GM10266 (cell line): ENCODE measurements around the gene TMEM236.
A peak's percentile ranks its signal among the peaks of the same experiment; 100 is the strongest.

Experiments used
- DNase-seq: peaks from one replicate; pipeline ENCODE4 v3.0.0; 2012; ENCODE audit errors: extremely low spot score
- TF ChIP-seq, protein P1 (sequence below): IDR thresholded peaks from 2 replicates; pipeline ENCODE4 v1.5.1; 2012; ENCODE audit warnings: mild to moderate bottlenecking, low read depth; ENCODE audit not compliant: control insufficient read depth, insufficient read depth; ENCODE audit errors: missing control alignments

TMEM236 gene

DNA sequence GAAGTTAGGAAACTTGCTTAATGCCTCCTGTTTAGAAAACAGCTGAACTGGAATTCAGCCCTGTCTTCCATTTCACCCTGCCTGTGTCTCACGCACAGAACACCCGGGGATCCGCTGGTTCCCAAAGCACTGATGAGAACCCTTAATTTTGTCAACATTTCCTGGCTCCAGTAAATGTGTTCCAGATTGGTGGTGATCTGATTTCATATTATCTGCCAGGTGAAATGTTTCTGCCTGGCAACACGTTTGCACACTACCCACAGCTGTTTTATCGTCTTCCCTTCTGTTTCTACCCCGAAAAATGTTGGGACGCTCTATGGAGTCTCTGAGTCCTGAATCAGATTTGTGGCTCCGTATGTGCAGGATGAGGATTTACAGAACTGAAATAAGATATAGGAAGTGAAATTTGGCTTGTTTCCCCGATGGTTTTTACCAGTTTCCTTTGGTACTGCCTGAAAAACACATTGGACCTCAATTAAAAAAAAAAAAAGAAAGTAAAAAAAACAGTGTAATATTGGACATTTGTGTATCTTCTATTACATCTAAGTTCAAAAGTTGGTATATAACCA, 86.2 kb downstream of the TMEM236 start:
- TF ChIP-seq, protein P1, sequence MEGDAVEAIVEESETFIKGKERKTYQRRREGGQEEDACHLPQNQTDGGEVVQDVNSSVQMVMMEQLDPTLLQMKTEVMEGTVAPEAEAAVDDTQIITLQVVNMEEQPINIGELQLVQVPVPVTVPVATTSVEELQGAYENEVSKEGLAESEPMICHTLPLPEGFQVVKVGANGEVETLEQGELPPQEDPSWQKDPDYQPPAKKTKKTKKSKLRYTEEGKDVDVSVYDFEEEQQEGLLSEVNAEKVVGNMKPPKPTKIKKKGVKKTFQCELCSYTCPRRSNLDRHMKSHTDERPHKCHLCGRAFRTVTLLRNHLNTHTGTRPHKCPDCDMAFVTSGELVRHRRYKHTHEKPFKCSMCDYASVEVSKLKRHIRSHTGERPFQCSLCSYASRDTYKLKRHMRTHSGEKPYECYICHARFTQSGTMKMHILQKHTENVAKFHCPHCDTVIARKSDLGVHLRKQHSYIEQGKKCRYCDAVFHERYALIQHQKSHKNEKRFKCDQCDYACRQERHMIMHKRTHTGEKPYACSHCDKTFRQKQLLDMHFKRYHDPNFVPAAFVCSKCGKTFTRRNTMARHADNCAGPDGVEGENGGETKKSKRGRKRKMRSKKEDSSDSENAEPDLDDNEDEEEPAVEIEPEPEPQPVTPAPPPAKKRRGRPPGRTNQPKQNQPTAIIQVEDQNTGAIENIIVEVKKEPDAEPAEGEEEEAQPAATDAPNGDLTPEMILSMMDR, result no peak
- no peak for DNase-seq

- TF ChIP-seq, protein P1, result no peak
- DNase-seq, result no peak
These were observed 89.0 kb downstream of the TMEM236 start for GRCh38 chr10:17841050-17841449.

DNA sequence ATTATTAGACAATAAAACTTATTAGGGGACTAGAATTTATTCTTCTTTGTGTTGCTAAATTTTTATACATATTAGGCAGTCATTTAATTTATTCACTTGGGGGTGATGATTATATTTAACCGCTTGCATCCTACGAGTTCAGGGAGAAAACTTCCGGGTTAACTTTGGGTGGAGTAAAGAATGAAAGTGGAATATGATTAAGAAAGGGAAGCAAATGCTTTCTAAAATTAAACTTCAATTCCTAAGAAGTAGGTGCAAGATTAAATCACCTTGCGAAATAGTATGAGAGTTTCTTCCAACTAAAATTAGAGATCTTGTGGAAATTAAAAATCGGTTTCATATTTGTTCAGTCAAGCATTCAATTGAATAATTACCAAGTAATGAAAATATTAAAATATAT, 90.6 kb downstream of the TMEM236 start:
- TF ChIP-seq, protein P1, result no peak
- DNase-seq, result no peak

- DNase-seq, result no peak
- TF ChIP-seq, protein P1, result peak; percentile 28
These were observed 95.7 kb downstream of the TMEM236 start for GRCh38 chr10:17847585-17848296.

- TF ChIP-seq, protein P1, result no peak
- DNase-seq, result no peak
These were observed 96.6 kb downstream of the TMEM236 start for GRCh38 chr10:17848646-17849045.
